Ascending aorta (tissue), 2 donors: ENCODE data around the gene COLEC12. TPM values are rescaled to one million over a fixed set of nuclear protein-coding genes. Genes with fewer than 3 reads are reported as not detected.

ENCODE experiments used
- DNase-seq, 2 donors: peaks; one replicate each; pipeline ENCODE4 v3.0.0-alpha.2; 2019; ENCODE audit warnings: low spot score in 2 of 2
- H3K27ac ChIP-seq, 2 donors: fragments of 200-600 bp; sonication (generic); one replicate each; pipeline ENCODE4 v1.5.1; 2016 to 2017; ENCODE audit warnings: mild to moderate bottlenecking in 1 of 2
- H3K27me3 ChIP-seq: fragments of 200-600 bp; sonication (generic); one replicate; pipeline ENCODE4 v1.5.1; 2017
- H3K36me3 ChIP-seq, 2 donors: fragments of 200-600 bp; sonication (generic); one replicate each; pipeline ENCODE4 v1.5.1; 2016
- H3K4me1 ChIP-seq, 2 donors: fragments of 200-600 bp; sonication (generic); one replicate each; pipeline ENCODE4 v1.5.1; 2016 to 2017; ENCODE audit warnings: mild to moderate bottlenecking in 1 of 2
- H3K4me3 ChIP-seq, 2 donors: fragments of 200-600 bp; sonication (generic); one replicate each; pipeline ENCODE4 v1.5.1; 2016 to 2017; ENCODE audit warnings: mild to moderate bottlenecking in 1 of 2
- H3K9me3 ChIP-seq, 2 donors: fragments of 200-600 bp; sonication (generic); one replicate each; pipeline ENCODE4 v1.5.1; 2016
- CTCF ChIP-seq, 3 experiments: fragments of 200-600 bp in 2 of 3; fragments of 450-650 bp in 1 of 3; sonication (generic) in 2 of 3; IDR thresholded peaks; one replicate each; pipeline ENCODE4 v1.5.1; 2016 to 2019; ENCODE audit warnings: antibody characterized with exemption in 3 of 3, mild to moderate bottlenecking in 1 of 3, moderate library complexity in 1 of 3
- intact Hi-C: fragments of 100-400 bp; cut with DNase I; formaldehyde crosslinking; loops from one replicate; pipeline ENCODE4 v1.15.1; 2023
- total RNA-seq: library from RNA; depleted of rRNA; stranded (reverse); fragments of >200 nt; gene quantifications from one replicate; pipeline ENCODE4 v1.1.0, GENCODE V29; 2016

Gene COLEC12
- total RNA-seq, 1 donor from 2014 or later: 9.5 TPM

- no peak overlapping the region for H3K27ac ChIP-seq
- no peaks in the 10 kb centered on the region for H3K36me3 ChIP-seq
- no peaks in the 10 kb centered on the region for H3K4me1 ChIP-seq
- no peaks in the 10 kb centered on the region for H3K27me3 ChIP-seq
- no peaks in the 10 kb centered on the region for H3K9me3 ChIP-seq
- DNase-seq: no peak
- H3K4me3 ChIP-seq: no peak overlapping the region
- intact Hi-C loops: no loop called here
- TF ChIP-seq CTCF (IDR thresholded peaks at IDR 0.05): no peak
Observed at GRCh38 chr18:532018-532417, 31.5 kb upstream of the COLEC12 start.

- peaks cover 0 to 17% of the 10 kb centered on the region in 2 donors for H3K4me1 ChIP-seq
- intact Hi-C loops: no loop called here
- H3K36me3 ChIP-seq: no peaks in the 10 kb centered on the region
- TF ChIP-seq CTCF (IDR thresholded peaks at IDR 0.05): no peak
- no peaks in the 10 kb centered on the region for H3K27me3 ChIP-seq
- DNase-seq: no peak
- H3K9me3 ChIP-seq: no peaks in the 10 kb centered on the region
- H3K4me3 ChIP-seq: no peak overlapping the region
- no peak overlapping the region for H3K27ac ChIP-seq
Observed at GRCh38 chr18:527146-527545, 26.6 kb upstream of the COLEC12 start.

- no peaks in the 10 kb centered on the region for H3K36me3 ChIP-seq
- TF ChIP-seq CTCF (IDR thresholded peaks at IDR 0.05): no peak
- intact Hi-C loops: no loop called here
- no peaks in the 10 kb centered on the region for H3K27me3 ChIP-seq
- no peak for DNase-seq
- no peak overlapping the region for H3K27ac ChIP-seq
- H3K4me3 ChIP-seq: no peak overlapping the region
- H3K4me1 ChIP-seq: peaks cover 0 to 17% of the 10 kb centered on the region in 2 donors
- no peaks in the 10 kb centered on the region for H3K9me3 ChIP-seq
Observed at GRCh38 chr18:526681-527080, 26.2 kb upstream of the COLEC12 start.

GRCh38 chr18:525036-525797, 24.7 kb upstream of the COLEC12 start:
- H3K27ac ChIP-seq: no peak overlapping the region
- no peak overlapping the region for H3K4me3 ChIP-seq
- DNase-seq: no peak
- H3K36me3 ChIP-seq: no peaks in the 10 kb centered on the region
- intact Hi-C loops: no loop called here
- no peak for TF ChIP-seq CTCF (IDR thresholded peaks at IDR 0.05)
- no peaks in the 10 kb centered on the region for H3K27me3 ChIP-seq
- no peaks in the 10 kb centered on the region for H3K9me3 ChIP-seq
- H3K4me1 ChIP-seq: peaks cover 0 to 17% of the 10 kb centered on the region in 2 donors

- no peaks in the 10 kb centered on the region for H3K27me3 ChIP-seq
- H3K4me1 ChIP-seq: peaks cover 0 to 19% of the 10 kb centered on the region in 2 donors
- H3K36me3 ChIP-seq: no peaks in the 10 kb centered on the region
- intact Hi-C loops: no loop called here
- peak overlapping the region in 1 of 2 donors; percentile 69 for H3K27ac ChIP-seq
- no peak for DNase-seq
- H3K4me3 ChIP-seq: peak overlapping the region in 1 of 2 donors; percentile 36
- H3K9me3 ChIP-seq: no peaks in the 10 kb centered on the region
- TF ChIP-seq CTCF (IDR thresholded peaks at IDR 0.05): no peak
Observed at GRCh38 chr18:524466-524865, 24.0 kb upstream of the COLEC12 start.
